SIG-M5 (cell line): ENCODE results near the gene PRKCE.

Source experiments
- DNase-seq: peaks from one replicate; lab custom pipeline; 2025; lab: John Stamatoyannopoulos, UW

Gene PRKCE

DNA sequence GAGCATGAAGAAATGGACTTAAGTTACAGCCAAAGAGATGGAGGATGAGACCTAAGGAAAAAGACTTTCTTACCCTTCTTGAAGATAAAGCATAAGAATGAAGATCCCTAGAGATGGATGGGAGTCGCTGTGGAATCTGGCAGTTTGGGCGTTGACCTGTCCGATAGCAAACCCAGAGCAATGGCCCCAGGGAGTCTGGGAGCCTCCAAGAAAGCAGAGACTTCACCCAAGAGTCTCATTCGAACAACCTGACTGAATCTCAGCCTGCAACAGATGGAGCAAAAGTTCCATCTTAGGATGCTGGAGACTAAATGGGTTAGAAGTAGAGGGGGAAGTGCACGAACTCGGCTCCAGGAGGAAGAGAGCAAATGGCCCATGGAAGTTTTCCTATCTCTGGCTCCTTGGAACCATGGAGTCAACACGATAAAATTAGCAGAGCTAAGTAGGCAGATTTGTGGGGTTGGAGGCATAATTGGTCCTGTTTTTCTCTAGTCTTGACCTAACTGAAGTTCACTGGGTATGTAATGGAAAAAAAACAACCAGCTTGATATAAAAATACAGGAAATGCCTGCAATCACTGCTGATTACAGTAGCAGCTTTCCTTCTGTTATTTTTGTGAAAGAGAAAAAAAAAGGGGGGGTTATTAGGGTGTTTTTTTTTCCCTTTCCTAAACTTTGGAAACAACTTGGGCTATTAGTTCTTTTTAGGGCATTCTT, 467.3 kb downstream of the PRKCE start:
- DNase-seq: no peak

DNA sequence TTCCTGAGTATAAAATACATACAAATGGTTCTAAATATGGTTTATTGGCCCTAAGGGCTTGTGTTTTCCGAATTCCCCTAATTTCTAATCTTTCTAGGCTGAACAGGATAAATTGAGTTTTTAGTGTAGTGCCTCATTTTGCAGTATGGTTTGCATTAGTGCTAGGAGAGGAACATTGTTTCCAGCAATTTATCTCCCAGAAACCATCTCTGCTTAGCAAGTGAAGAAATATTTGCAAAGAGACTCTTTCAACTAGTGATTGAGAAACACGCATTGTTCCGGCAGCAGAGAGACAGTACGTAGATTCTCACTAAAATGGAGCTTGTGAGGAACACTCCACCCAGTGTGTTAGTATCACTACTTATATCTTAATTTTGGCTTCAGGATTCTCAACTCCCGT, 468.0 kb downstream of the PRKCE start:
- DNase-seq: no peak

DNA sequence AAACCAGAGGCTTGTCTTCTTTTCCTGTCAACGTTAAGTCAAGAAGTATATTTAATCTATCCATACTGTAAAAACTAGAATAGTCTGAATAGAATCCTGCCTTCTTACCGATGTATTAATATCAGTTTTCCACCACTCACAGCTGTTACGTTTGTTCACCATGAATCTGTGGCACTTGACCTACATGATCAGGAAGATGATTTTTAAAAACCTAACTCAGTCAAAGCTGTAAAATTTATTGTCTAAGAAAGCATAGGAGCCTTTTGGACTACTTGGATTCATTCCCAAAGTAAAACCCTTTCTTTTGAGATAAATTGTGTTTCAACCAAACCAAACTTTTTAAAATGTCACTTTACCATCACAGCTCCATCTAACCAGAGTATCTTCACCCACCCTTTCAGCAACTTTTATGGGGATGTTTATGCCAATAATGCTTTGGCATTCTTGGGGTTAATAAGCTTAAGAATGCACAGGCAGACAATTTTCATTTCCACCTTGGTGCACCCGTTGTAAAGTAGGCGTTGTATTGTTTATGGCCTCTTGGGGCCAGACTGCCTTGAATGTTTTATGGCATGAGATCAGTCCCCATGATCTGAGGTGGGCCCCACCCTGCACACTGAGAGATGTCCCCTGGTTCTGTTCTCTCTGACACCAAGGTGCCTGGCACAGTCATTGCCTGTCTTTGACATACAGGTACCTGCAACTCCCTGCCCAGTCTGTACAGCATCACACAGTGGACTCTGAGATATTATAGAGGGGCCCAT, 469.5 kb downstream of the PRKCE start:
- no peak for DNase-seq

DNA sequence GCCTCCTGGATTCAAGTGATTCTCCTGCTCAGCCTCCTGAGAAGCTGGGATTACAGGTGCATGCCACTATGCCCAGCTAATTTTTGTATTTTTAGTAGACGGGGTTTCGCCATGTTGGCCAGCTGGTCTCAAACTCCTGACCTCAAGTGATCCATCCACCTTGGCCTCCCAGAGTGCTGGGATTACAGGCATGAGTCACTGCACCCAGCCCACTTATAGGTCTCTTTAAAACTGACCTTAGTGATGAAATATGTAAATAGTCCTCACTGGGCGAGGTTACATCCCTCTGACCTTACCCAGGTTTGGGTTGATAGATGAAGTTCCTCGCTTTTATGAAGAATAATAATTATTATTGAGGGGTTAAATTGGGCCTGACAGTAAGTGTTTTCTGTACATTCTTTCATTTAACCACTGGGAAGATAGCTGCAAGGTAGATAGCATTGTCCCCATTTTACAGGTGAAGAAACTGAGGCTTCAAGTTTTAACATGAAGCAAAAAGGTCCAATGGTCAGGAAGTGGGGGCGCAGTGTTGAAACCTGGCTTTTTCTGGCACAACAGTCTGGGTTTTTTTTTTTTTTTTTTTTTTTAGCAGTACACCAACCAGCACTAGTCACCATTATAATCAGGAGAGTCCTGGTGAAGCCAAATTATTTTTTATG, 471.0 kb downstream of the PRKCE start:
- no peak for DNase-seq

DNA sequence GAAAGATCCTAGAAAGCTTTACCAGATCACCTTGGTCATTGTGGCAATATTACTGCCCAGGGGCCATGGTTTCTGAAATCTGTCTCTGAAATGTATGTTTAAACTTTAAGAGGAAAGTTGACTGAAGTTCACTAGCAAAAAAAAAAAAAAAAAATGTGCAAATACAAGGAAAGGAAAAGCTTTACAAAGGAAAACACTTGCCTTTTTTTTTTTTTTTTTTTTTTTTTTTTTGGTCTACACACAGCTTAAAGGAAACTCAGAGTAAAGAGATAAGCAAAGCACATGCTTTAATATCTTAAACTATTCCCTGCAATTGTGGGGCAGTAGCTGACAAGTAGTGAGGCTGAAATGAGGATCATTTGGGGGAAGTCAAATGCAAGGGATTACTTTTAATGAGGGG, 471.5 kb downstream of the PRKCE start:
- DNase-seq: no peak

DNA sequence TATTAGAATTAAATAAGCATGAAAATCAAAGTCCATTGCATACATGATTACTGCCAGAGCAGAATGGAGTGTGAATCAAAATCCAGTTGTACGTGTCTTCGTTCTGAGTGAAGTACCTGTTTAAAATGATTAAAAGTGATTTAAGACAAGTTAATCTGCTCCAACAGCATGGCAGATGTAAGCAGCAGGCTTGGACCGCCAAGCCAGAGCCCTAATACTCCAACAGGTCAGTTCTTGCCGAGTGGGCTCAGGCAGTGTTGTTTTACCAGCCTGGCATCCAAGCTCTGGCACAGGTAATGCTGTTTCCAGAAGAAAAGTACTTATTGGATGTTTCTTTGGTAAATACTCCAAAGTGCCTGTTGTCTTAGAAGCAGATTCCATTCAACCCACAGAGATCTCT, 474.3 kb downstream of the PRKCE start:
- no peak for DNase-seq

DNA sequence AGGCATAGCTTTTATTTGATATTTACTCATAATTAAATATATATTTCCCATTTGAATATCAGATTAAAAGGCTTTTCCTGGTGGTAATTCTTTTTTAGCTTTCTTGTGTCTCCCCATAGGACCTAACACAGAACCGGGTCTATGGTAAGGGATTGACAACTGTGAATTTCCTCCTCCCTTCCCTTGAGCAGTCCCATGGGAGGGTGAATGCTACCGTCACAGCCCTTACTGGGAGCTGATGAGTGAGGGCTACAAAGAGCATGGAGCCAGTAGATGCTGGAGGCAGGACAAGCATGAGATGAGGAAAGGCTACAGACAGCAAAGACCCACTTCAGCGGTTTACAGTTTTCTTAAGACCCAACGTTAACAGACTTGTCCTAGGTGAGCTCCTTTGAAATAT, 475.1 kb downstream of the PRKCE start:
- no peak for DNase-seq

DNA sequence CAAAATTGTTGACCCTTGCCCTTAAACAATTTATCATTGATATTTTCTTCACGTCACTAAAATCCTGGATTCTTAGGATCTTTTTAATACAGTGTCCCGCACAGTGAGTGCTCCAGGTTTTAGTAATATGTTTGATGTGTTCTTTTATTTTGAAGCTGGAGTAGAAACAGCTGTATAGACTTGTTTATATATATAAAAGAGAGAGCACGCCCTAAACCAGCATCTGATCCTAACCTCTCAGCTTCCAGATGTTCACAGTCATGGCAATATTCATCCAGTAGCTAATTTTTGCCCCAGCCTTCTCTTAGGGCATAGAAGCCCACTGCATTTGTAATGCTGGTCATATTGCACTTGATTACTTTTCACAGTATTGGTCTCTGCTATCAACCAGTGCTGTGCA, 475.7 kb downstream of the PRKCE start:
- no peak for DNase-seq

DNA sequence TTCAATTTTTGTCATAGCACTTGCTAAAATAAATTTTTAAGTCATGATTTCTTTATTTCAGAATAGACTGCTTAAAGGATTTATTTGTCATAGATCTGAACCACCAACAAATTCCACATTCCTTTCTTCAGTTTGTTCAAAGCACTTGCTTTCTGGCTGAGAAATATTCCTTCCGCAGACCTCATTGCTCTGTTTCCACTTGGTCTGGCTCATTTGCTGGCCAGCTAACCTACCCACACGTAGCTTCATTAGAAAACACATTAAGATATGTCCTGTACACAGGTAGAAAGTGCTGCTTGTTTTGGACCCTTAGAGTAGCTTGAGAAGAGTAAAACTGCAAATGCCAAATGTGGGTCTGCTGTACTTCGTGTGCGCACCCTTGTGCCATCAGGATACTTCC, 479.0 kb downstream of the PRKCE start:
- no peak for DNase-seq

DNA sequence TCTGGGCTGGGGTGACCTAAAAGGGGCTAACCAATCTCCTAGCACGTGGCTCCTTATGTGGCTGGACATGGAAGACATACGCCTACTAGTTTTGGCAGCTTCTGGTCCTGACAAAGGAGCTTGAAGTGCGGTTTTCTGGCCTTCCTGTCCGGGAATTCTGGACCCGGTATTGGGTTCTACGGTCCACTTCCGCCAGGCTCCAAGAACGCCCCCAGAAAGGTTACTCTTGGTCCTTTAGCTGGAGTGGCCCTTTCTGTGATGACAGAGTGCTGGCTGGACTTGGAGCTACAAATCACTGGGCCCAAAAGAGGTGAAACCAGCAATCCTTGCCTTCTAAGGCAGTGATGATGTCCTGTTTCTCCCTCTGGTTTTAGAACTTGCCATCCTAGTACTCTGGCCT, 481.5 kb downstream of the PRKCE start:
- no peak for DNase-seq

DNA sequence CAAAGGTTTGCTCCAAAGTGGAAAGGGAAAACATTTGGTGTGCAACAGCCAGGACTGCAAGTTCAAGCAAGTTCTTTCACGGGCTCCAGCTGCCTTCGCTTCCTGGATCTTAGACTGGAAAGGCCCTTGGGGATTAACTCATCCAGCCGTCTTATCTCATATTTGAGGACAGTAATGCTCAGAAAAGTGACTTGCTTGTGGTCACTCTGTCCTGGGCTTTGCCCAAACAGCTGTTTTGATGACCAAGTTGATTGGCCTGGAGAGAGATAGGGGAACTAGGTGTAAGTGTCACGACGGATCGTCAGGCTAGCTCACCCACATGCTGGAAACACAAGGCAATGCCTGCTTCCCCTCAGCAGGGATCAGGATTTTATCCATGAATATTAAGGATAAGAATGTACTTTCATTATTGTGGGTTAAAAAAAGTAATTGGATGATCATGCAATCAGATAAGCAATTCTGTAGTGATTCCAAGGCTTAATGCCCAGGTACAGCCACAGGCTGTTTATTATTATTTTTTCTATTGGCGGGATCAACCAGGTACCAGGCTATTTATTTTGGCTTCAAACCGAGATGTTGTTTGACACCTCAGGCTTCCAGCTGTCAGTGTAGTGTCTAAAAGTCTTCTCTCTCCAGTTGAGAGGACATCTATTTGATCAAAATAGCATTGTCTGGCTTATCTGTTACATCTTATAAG, 483.2 kb downstream of the PRKCE start:
- no peak for DNase-seq

DNA sequence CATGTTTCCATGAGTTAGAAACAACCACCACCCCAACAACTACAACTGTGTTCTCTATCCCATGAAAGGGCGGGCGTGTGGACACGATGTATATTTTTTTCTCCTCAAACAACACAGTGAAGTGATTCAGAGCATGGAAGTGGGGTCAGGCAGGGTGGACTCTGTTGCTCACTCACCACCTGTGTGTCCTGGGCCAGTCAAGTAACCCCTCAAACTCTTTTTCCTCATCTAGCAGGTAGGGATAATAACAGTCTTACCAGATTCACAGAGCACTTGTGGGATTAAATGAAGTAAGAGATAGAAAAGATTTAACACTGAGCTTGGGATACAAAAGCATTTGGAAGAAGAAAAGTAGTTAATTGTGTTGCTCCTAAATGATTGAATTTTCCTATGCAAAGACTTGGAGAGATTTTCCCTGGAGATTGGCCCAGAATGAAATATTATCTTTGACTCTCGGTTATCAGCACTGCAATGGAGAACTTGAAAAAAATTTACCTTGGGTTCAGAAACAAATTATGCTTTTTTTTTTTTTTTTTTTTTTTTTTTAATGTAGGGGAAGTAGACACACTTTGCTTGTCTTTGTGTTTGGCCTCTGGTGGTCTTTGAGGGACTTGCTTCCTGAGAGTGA, 483.9 kb downstream of the PRKCE start:
- DNase-seq: no peak

DNA sequence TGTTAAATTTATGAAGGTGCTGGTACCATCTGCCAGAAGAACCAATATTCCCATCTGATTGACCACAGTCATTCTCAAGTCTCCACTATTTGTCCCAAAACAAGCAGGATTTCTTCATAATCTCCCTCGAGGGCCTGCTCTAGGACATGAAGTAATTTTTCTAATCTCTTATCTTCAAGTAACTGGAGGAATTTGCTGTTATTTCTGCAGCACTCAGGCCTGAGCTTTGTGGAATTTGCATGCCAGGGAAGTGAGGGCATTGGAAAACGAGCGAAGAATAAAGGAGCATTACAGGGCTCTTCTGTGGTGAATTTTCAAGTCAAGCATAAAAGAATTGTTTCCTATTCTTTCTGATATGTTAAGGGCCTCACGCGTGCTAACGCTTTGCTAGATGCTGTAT, 484.5 kb downstream of the PRKCE start:
- DNase-seq: no peak

DNA sequence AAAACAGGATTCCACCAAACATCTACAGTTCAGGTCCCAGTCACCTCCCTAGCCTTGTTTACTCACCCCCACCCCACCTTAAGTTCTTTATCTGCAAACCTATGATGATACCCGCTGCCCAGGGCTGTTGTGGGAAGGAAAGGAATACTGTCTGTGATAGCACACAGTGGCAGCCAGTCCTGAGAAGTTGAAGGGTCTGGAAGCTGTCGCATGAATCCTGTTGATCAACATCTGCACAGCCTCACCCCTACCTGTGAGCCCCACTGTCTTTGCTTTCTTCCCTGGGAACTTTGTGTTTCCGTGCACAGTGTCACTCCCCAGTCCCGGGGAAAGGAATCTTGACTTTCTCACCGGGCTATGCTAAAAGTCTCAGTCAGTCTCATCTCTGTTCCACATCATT, 485.0 kb downstream of the PRKCE start:
- no peak for DNase-seq

DNA sequence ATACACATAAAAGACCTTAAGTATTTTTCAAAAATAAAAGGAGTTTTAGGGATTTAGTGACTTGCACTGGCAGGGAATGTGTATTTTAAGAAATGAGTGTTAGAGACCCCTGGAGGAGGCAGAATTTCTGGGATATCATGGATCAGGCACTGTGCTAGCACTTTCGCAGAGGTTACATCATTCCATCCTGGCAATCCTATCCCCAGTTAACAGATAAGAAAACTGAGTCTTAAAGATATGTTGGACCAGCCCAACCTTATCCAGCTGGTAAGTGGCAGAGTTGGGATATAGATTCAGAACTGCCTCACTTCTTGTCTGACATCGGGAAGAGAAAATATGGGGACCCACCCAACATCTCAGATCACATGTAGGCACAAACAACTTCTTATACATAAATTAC, 485.5 kb downstream of the PRKCE start:
- DNase-seq: no peak

DNA sequence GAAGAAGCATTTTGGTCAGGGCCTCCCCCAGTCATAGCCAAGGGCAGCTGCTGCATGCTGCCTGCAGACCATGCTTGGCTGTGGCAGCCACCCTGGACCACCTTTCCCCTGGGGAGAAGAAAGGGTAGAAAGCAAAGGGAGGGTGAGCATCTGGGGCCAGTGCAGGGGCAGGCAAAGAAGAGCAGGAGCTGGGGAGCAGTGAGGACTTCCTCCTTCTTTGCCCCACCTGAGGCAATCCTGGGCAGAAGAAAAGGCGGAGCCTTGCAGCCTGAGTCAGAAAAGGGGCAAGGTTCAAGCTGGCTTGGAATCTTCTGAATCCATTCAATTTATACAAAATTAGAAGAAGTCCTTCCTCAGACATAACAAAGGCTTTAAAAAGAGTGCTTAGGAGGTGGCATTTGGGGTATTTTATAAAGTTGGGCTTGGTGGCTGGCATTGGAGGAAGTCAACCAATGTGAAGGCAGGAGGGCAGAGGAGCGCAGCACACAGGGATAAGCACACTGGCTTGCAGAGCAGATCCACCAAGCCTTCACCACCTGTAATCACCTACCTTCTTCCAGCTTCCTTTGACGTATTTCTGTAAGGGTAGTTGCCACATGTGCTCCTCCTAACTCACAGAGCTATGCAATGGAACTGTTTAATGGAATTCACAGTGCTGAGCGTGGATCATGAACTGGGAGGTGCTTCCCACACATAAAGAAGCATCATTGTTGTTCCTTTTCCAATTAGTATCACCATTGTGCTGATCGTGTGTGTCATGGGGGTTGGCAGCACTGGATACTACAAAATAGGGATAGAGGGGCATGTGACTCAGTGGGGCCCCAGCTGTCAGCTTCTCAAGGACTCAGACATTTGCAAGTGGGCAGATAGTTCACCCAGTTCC, 491.3 kb downstream of the PRKCE start:
- no peak for DNase-seq

DNA sequence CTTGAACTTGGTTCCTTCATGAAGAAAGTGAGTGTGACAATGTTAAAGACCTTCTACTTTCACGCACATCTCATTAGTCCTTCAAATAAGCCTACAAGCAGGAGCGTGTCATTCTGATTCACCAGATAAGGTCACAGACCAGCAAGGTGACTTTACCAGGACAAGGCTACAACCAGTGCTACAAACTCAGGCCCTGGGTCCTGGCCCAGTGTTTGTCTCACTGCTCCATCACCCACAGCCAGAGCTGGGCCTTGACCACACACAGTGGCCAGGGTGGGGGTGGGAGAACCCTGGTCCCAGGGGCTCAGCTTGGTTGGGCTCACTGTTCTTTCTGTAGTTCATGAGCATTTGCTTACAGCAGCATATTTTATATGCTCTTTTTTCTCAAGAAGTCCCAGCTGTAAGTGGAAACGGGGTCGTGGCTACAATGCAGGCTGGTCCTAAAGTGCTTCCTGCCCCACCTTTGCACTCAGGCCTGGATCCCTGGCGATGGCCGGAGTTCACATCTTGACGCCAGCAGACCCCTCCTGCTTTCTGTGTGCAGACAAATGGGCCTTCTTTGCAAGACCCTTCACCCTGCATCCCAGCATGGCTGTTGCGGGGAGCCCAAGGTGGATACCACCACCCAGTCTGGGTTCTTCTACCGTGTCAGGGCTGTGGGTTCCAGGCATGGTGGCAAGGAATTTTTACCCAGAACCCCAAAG, 492.1 kb downstream of the PRKCE start:
- DNase-seq: no peak

DNA sequence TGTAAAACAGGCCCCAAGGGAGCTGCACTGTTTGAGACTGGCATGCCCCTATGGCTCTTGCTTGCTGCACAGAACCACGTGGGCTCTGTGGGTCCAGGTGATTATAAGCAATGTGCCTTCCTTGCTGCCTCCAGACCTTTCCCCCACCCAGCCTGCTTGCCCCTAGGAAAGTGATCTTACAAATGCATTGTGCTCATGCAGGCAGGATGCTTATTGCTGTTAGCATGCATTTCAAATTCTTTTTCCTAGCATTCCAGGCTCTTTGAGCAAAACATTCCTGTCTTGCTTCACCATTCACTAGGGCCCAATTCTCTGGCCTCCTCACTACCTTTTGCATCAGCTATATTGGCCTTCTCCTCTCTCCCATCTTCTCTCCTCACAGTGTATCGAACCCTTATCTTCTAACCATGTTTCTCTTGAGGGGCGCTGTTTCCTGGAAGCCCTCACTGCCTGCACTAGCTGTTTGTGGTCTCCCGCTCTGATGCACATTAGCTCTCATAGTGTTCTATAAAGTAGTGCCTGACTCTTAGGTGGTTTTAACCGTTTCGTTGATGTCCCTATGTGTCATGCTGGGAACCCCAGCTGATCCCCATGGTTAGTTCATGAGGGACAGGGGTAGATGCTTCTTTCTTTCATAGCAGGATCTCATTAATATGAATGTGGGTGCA, 492.8 kb downstream of the PRKCE start:
- no peak for DNase-seq

DNA sequence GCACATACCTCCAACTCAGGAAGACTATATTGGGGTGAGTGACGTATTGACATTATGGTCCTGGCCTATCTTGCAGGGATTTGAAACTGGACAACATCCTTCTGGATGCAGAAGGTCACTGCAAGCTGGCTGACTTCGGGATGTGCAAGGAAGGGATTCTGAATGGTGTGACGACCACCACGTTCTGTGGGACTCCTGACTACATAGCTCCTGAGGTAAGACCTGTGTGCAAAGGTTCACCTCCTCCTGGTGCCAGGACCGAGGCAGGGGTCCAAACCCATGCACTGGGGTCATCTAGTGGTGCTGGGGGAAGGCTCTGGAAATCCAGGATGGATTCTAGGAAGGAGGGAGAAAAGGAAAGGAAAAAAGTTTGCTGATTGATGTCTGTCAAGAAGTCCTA, 493.5 kb downstream of the PRKCE start:
- no peak for DNase-seq

DNA sequence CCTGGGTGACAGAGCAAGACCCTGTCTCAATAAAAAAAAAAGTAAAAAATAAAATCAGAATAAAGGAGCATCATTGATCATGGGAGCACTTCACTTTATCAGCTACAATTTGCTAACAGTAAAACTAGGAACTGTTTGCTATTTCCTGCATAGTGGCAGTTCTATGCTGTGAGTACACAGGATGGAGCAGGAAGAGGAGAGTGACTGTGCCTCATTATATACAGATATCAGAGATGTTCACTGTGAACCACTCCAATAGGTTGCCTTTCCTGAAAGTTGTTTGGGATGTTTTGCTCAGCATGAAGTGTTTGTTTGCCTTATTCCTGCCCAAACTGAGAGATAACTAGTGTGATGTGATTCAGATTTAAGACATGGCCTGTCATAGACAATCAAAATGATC, 494.4 kb downstream of the PRKCE start:
- no peak for DNase-seq
